ENCODE measurements around the gene NR1H2.
"Not testable (repeated sequence)": the region's sequence is repeated elsewhere in the genome, so short reads cannot be mapped to it uniquely, and the experiment has no call there.

NR1H2 gene

DNA sequence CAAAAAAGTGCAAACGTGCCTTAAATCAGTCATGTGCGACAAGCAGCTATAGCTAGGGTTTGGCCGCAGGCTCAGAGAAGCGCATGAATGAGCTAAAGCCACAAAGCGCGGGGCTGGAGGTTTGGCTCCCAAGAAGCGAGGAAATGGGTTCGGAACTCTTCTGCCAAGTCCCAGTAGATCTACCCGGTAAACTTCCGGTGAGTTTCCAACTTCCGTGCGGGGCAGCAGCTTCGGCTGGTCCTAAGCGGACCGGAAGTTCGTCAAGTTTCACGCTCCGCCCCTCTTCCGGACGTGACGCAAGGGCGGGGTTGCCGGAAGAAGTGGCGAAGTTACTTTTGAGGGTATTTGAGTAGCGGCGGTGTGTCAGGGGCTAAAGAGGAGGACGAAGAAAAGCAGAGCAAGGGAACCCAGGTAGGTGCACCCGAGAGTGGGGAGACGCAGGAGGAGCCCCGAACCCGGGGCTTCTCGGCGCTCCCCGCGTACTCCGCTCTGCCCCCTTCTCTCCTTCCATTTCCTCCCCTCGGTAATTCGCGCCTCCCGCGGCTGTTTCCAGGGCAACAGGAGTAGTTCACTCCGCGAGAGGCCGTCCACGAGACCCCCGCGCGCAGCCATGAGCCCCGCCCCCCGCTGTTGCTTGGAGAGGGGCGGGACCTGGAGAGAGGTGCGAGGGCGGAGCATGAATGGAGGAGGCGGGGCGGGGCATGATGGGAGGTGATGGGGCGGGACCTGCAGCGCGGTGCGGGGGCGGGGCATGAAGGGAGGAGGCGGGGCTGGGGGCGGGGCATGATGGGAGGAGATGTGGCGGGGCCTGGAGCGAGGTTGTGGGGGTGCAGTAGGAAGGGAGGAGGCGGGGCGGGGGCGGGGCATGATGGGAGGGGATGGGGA is at the start of gene NR1H2:
TSS of gene NR1H2 (plus strand) at position 292 of the 885 bp plus-strand sequence. CDS start 1,149 bp downstream, outside the sequence.
- peak; percentile 87 for DNase-seq (ENCODE audit: low read depth, low spot score)

GRCh38 chr19:50327013-50327412 is 49.2 kb upstream of the NR1H2 start:
- DNase-seq (ENCODE audit: low read depth, low spot score): no peak

DNA sequence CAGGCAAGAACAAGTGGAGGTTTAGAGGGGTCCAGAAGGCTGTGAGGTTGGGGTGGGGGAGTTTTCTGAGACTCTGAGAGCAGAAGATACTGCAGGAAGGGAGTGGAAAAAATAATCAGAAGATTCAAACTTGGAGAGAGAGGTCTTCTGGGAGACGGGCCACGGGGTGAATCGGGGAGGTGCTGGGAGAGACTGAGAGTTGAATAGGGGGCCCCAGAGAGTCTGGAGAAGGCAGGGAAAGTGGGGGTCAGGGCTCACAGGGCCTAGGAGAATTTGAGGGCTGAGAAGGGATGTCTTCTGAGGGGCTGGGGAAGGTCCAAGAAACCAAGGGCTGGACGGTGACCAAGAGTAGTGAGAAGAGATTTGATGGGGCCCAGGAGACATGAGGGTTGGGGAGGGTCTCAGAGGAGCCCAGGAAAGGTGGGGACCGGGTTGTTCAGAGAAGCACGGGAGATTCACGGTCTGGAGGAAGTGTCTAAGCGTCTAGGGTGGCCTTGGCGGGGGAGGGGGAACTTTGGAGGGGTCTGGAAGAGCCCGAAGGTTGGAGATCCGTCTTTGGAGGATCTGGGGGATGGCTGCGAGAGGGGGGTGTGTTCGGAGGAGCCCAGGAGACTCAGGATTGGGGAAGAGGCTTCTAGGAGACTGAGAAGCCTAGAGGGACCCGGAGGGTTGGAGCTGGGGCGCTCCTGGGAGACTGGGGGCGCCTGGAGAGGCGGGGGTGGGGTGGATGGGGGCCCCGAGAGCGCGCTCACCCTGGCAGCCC is 48.6 kb upstream of the NR1H2 start:
- no peak for DNase-seq (ENCODE audit: low read depth, low spot score)

DNA sequence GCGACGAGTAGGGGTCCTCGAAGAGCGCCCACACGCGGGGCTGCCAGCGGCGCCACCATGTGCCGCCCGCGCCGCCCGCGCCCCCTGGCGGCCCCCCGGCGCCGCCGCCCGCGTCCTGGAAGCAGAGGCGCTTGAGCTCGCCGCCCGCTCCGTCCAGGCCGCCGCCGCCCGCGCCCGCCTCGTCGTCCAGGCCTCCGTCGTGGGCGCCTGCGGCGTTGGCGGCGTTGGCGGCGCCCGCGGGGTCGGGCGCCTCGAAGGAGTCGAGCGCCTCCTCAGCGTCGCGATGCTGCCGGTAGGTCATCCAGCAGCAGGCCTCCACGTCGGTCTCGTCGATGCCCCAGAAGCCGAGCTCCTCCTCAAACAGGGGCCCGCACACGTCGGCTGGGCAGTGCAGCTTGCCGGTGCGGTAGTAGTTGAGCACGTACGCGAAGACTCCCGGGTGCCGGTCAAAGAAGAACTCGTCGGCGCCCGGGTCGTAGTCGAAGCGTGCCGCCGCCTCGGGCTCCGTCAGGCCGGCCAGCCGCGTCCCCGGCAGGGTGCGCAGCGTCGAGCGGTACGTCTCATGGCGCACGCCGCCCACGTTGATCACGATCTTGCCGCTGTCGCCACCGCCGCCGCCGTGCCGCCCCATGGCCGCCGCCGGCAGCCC is 47.9 kb upstream of the NR1H2 start:
- no peak for DNase-seq (ENCODE audit: low read depth, low spot score)

DNA sequence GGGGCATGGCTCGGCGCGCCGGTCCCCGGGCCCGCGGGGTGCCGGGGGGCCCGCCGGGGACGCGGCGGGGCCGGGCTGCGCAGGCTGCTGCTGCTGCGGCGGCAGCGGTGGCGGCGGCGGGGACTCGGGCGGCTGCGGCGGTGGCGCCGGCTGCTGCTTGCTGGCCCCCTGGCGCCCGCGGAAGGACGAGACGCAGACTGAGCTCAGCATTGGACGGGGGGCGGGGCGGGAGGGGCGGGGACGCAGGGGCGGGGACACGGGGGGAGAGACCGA is 47.4 kb upstream of the NR1H2 start:
- DNase-seq (ENCODE audit: low read depth, low spot score): no peak

DNA sequence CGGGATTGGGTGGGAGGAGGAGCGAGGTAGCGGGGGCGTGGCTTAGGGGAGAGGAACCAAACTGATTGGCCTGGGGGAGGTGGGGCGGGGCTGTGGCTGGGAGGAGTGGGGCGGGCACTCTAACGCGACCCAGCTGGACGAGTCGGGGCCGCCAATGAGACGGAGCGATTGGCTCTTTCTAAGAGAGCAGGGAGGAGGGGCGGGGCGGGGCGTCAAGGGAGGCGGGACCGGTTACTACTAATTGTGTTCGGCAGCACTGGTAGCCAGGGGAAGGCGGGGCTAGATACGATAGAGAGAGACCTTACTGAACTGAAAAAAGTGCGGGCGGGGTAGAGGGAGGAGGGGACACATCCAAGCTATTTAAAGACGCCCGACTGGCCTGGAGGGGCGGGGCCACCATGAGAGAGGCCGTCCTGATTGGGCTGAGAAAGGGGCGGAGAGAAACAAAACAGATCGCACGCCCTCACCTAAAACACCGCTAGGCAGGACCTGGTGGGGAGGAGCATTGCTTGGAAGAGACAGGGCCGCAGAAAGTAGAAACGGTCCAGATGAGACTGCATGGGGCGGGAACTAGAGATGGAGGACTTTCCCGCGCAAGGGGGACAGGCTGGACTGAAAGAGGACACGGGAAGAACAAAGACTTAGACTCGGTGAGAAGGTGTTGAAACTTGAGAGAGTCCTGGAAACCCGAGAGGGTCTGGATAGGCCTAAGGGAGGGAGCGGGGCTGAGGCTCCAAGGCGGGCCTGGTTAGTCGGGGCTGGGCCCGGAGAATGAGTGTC is 46.9 kb upstream of the NR1H2 start, which contains the start of gene KCNC3:
TSS of gene KCNC3 (minus strand) at position 232 of the 780 bp plus-strand sequence. CDS start 295 bp downstream, outside the sequence.
- DNase-seq (ENCODE audit: low read depth, low spot score): peak; percentile 33

DNA sequence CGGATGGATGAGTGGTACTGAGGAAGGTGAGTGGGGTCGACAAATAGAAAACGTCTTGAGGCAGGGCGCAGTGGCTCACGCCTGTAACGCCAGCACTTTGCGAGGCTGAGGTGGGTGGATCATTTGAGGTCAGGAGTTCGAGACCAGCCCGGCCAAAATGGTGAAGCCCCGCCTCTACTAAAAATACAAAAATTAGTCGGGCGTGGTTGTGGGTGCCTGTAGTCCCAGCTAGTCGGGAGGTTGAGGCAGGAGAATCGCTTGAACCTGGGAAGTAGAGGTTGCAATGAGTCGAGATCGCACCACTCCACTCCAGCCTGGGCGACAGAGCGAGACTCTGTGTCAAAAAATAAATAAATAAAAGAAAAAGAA is 46.3 kb upstream of the NR1H2 start:
- DNase-seq (ENCODE audit: low read depth, low spot score): not testable (repeated sequence)

DNA sequence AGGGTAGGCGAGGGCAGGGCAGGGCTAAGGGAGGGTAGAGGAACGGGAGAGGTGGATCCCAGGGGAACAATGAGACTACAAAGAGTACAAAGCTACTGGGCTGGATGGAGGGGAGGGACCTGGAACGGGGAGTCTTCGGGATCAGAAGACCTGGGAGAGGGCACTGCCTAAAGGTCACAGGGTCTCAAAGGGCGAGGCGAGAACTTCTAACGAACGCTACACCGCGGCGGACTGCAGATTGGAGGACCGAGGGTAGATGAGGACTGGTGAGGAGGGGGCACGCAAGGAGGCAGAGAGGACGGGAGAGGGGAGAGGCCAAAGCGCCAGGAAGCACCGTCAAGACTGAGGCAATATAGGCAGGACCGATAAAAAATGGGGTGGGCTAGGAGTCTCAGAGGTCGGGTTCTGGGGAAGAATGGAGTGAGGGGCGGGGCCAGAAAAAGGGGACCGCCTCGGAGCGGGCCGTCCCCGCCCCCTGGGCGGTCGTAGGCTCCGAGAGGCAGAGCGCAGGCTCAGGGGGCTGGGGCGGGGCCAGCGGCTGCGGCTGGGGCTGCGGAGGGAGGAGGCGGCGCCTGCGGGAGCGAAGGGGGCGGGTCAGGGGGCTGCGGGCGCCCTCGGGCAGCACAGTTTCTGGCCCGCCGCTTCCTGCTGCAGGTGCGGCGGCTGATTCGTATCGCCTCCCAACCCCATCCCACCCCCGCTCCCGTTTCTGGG is 45.7 kb upstream of the NR1H2 start:
- DNase-seq (ENCODE audit: low read depth, low spot score): no peak

- no peak for DNase-seq (ENCODE audit: low read depth, low spot score)
These were observed 44.9 kb upstream of the NR1H2 start for GRCh38 chr19:50331221-50331993.

DNA sequence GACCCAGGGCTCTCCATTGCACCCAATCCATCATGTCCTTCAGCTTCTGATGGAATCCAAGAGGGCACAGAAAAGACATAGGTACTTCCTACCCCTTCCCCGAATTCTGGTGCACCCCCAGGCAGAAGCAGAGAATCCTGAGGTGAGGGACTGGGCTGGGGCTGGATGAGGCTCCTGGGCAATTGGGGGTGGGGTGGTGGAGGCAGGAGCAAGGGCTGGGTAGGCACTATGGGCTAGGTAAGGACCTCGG is 44.3 kb upstream of the NR1H2 start:
- DNase-seq (ENCODE audit: low read depth, low spot score): no peak

GRCh38 chr19:50332244-50333038 is 43.8 kb upstream of the NR1H2 start:
- DNase-seq (ENCODE audit: low read depth, low spot score): no peak

DNA sequence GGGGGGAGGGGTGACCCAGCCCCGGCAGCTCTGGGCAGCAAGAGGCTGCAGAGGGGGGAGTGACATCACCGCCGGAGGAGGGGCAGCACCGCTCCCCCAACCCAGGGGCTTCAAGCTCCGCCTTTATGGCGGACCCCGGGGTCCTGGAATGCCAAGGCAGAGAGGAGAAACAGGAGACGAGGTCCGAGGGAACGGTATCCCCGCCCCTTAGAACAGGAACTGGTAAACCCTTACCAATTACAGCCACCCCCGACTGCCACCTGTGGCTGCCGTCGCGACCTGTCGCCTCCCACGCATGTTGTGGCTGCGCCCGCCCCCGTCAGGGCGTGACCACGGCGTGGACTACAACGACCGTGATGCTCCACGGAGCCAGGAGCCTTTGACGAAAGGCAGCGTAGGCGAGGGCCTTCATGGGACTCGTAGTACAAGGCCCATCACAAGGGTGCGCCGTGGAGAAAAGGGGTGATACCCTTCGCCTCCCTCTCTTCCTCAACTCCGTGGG is 43.0 kb upstream of the NR1H2 start:
- no peak for DNase-seq (ENCODE audit: low read depth, low spot score)

DNA sequence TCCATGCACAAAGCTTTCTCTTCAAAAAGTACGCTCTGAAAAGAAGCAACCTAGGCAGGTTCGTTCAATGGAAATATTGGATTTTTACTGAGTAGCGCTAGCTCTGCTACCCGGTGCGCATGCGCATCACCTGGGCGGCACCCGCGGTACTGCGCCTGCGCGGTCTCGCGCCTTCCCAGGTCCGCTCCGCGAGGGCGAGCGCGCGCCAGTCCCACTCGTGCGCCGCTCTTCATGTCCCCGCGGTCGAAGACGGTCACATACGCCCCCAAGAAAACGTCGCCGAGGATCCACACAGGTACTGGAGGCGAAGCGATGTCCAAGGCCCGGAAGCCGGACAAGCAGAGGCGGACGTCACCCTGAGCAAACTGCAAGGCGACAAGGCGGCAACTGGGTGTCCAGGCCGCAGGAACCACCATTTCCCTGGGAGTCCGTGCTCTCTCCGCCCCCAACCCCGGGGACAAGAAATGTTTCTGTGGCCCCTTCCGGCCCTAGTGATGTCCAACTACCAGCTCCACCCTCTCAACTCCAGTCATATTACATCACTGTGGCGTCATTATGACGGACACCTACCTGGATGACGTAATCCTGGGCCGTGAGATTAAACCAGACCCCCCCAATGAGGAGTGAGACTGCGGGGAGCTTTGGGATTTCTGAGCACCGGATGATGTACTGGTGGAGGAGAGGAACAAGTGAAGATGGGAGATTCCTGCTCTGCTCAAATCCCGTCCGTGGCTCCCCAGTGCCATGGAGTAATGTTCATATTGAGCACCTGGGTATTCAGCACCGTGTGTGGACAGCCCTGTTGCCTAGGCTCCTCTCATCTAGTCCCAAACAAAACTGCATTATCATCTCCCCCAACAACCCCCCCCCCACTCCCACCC is 42.3 kb upstream of the NR1H2 start:
- no peak for DNase-seq (ENCODE audit: low read depth, low spot score)

DNA sequence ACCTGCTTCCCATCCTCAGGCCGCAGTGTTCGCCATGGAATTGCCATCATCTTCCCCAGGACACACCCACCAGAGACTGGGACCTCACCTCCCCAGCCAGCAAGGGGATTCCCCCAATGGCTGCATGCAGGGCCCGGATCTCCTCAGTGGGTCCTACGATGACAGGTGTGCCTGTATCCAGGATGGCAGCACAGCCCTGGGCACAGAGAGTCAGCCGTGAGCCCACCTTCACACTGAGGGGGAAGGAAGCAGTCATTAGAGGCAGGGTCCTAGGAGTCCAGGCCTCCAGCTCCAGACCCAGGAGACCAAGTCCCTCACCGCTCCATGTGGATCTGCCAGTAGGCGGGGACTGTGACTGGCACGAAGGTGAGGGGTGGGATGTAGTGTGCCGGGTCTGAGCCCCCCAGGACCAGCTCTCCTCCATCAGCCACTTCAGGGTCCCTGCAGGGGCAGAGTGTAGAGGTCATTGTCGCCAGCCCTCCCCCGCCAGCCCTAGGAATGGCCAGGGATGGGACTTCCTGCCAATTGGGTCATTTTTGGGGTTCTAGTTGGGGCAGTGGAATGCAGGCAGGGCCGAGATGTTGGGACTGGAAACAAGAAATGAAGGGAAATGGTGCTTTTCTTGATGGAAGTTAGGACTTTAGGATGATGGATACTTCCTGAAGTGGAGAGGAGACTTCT is 41.4 kb upstream of the NR1H2 start:
- DNase-seq (ENCODE audit: low read depth, low spot score): no peak

DNA sequence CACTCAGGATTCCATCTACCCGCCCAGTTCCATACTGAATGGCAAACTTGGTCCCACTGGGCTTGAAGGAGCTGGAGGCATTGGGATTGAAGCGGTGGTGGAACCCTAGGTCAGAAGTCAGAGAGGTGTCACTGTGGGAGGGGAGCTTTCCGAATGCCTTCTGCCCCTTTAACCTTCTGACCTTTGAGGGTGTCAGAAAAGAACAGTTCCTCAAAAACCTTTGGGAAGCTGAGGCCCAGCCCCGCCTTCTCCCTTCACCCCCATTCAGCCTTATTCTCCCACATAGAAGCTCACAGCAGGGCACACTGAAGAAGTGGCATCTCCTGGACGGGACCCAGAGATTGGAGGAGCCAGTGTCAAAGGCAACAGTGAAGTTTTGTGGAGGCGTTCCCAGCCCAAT is 39.2 kb upstream of the NR1H2 start:
- DNase-seq (ENCODE audit: low read depth, low spot score): not testable (repeated sequence)

- no peak for DNase-seq (ENCODE audit: low read depth, low spot score)
These were observed 35.9 kb upstream of the NR1H2 start for GRCh38 chr19:50340331-50340730.

- no peak for DNase-seq (ENCODE audit: low read depth, low spot score)
These were observed 35.1 kb upstream of the NR1H2 start for GRCh38 chr19:50341091-50341564.

Measured in brain pericyte (primary cell).